ENCODE results near the gene GAD1.

Gene GAD1

DNA sequence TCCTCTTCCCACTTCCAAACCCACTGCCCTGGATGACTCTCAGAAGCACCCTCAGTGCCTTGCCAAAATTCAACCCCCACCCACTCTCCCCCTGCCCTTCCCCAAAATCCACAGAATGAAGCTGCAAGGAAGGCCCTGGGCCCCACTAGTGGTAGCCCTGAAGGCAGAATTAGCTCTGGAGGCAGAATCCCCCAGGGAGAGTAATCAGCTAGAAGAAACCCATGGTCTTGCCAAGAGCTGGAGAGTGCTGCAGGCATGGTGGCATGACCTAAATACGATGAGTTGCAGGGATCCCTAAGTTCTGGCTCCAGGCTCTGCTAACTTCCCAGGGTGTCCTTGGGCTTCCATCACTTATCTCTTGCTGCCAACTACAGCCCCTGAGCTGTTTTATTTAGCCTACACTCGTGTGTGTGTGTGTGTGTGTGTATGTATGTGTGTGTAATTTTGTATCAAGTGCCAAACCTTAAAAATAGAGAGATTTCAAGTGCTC is 7.9 kb downstream of the GAD1 start:
- H3K4me3 ChIP-seq (ENCODE audit: low read depth, low read length), result no peak overlapping the region
- ChIA-PET CTCF (interaction anchor here (1.3 kb wide), 1 partner anchor 415 kb away, joined by 6 read pairs; no protein-coding TSS in a partner anchor), POLR2A (no interaction called here)
- no peak for DNase-seq (ENCODE audit: low read depth, low spot score)
- TF ChIP-seq, protein P1, sequence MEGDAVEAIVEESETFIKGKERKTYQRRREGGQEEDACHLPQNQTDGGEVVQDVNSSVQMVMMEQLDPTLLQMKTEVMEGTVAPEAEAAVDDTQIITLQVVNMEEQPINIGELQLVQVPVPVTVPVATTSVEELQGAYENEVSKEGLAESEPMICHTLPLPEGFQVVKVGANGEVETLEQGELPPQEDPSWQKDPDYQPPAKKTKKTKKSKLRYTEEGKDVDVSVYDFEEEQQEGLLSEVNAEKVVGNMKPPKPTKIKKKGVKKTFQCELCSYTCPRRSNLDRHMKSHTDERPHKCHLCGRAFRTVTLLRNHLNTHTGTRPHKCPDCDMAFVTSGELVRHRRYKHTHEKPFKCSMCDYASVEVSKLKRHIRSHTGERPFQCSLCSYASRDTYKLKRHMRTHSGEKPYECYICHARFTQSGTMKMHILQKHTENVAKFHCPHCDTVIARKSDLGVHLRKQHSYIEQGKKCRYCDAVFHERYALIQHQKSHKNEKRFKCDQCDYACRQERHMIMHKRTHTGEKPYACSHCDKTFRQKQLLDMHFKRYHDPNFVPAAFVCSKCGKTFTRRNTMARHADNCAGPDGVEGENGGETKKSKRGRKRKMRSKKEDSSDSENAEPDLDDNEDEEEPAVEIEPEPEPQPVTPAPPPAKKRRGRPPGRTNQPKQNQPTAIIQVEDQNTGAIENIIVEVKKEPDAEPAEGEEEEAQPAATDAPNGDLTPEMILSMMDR (IDR thresholded peaks at IDR 0.05; ENCODE audit: insufficient read depth, low read length, missing control alignments), result no peak

DNA sequence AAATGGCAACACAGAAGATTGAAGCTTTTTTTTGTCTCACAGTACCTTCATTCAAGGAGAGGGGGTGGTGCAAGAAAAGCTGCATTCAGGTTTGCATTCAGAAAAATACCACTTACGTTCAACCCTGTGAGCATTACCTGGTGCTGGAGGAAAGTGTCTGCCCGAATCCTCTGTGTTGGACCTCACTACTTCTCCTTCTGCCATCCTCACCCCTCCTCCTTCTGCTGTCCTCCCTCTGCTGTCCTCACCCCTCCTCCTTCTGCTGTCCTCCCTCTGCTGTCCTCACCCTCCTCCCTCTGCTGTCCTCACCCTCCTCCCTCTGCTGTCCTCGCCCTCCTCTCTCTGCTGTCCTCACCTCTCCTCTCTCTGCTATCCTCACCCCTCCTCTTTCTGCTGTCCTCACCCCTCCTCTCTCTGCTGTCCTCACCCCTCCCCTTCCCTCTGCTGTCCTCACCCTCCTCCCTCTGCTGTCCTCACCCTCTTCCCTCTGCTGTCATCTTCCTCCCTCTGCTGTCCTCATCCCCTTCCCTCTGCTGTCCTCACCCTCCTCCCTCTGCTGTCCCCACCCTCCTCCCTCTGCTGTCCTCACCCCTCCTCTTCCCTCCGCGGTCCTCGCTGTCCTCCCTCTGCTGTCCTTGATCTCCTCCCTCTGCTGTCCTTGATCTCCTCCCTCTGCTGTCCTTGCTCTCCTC is 11.3 kb downstream of the GAD1 start:
- CTCF ChIA-PET, result interaction anchor here (1.2 kb wide), 1 partner anchor 45 kb away, joined by 4 read pairs; no protein-coding TSS in a partner anchor
- H3K4me3 ChIP-seq (ENCODE audit: low read depth, low read length), result no peak overlapping the region
- TF ChIP-seq, protein P1 (IDR thresholded peaks at IDR 0.05; ENCODE audit: insufficient read depth, low read length, missing control alignments), result no peak
- POLR2A ChIA-PET, result no interaction called here
- DNase-seq (ENCODE audit: low read depth, low spot score), result no peak

DNA sequence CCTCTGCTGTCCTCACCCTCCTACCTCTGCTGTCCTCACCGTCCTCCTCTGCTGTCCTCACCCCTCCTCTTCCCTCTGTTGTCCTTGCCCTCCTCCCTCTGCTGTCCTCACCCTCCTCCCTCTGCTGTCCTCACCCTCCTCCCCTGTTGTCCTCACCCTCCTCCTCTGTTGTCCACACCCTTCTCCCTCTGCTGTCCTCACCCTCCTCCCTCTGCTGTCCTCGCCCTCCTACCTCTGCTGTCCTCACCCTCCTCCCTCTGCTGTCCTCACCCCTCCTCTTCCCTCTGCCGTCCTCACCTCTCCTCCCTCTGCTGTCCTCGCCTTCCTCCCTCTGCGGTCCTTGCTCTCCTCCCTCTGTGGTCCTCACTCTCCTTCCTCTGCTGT is 11.8 kb downstream of the GAD1 start:
- ChIA-PET POLR2A (no interaction called here), CTCF (no interaction called here)
- no peak for DNase-seq (ENCODE audit: low read depth, low spot score)
- H3K4me3 ChIP-seq (ENCODE audit: low read depth, low read length), result no peak overlapping the region
- TF ChIP-seq, protein P1 (IDR thresholded peaks at IDR 0.05; ENCODE audit: insufficient read depth, low read length, missing control alignments), result no peak

DNA sequence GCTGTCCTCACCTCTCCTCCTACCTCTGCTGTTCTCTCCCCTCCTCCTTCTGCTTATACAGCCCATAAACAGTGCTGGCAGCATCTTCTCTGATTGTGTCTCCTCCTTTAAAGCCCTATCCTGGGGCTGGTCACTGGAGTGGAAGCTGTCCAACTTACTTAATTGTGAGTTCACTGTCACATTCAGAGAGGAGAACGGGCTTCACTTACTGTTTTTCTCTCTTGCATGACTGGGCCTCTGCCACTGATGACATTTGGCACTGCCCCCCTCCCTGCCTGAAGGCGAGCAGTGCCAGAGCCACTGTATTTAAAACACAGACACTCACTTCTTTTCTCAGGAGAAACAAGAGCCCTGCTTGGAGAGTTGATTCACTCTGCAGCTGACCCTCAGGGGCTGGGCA is 12.3 kb downstream of the GAD1 start:
- TF ChIP-seq, protein P1 (IDR thresholded peaks at IDR 0.05; ENCODE audit: insufficient read depth, low read length, missing control alignments), result no peak
- DNase-seq (ENCODE audit: low read depth, low spot score), result no peak
- POLR2A ChIA-PET, result no interaction called here
- no peak overlapping the region for H3K4me3 ChIP-seq (ENCODE audit: low read depth, low read length)
- CTCF ChIA-PET, result no interaction called here

DNA sequence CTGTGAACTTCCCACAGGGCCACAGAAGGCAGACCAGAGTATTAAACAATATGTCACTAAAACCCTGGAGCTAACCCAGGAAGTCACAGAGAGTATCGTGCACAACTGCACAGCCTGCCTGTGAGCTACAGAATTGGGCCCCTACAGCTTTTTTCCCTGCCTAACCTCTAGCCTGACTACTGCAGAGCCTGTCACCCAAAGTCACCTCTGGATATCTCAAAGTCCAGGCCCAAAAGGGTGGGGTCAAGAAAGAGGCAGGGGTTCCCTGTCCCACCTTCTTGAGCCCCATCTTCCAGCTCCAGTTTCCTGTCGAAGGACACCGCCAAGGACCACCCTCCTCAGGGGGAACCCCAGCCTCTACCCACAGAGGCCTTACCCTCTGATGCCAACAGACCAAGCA is 13.5 kb downstream of the GAD1 start:
- TF ChIP-seq, protein P1 (IDR thresholded peaks at IDR 0.05; ENCODE audit: insufficient read depth, low read length, missing control alignments), result no peak
- DNase-seq (ENCODE audit: low read depth, low spot score), result no peak
- no peak overlapping the region for H3K4me3 ChIP-seq (ENCODE audit: low read depth, low read length)
- ChIA-PET CTCF (interaction anchor here (1.0 kb wide), 1 partner anchor 43 kb away, joined by 3 read pairs; no protein-coding TSS in a partner anchor), POLR2A (no interaction called here)

DNA sequence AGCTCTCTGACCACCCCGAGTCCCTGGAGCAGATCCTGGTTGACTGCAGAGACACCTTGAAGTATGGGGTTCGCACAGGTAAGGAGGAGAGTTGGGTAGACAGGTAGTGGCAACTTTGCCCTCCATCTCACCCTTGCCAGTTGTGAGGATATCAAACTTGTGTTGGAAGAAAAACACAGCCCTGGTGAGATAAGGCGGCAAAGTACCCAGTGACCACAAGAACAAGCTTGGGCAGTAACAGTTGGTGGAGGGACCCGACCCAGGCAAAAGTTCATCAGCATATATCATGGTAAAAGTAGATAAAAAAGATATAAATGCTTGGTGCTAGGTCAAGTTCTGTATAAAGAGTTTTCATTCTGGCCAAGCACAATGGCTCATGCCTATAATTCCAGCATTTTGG is 14.4 kb downstream of the GAD1 start:
- DNase-seq (ENCODE audit: low read depth, low spot score), result no peak
- CTCF ChIA-PET, result no interaction called here
- TF ChIP-seq, protein P1 (IDR thresholded peaks at IDR 0.05; ENCODE audit: insufficient read depth, low read length, missing control alignments), result no peak
- POLR2A ChIA-PET, result no interaction called here
- H3K4me3 ChIP-seq (ENCODE audit: low read depth, low read length), result no peak overlapping the region

Measured in AG04449 (cell line).